Spleen (tissue), 7 donors: ENCODE measurements around the gene PRRT4.

Source experiments
- CTCF ChIP-seq, 11 experiments: fragments of 200-600 bp in 7 of 11; fragments of 450-650 bp in 4 of 11; sonication (generic) in 4 of 11; IDR thresholded peaks in 8 of 11; conservative IDR thresholded peaks in 3 of 11; 1 replicate in 7 of 11; 2 replicates in 4 of 11; pipeline versions ENCODE4 v1.4.0 to v1.8.0; 2016 to 2021; ENCODE audit warnings: antibody characterized with exemption in 11 of 11, inconsistent platforms in 4 of 11, mild to moderate bottlenecking in 1 of 11
- POLR2A ChIP-seq, 3 donors: fragments of 450-650 bp; IDR thresholded peaks; one replicate each; pipeline ENCODE4 v1.5.1; 2017; ENCODE audit warnings: antibody characterized with exemption in 3 of 3, mild to moderate bottlenecking in 1 of 3
- POLR2AphosphoS5 ChIP-seq, 3 donors: sonication (generic); formaldehyde crosslinking; IDR thresholded peaks; one replicate each; pipeline ENCODE4 v1.5.1; 2017; ENCODE audit warnings: antibody characterized with exemption in 3 of 3
- donor health status: DM: no; HTN: no; CAD: no; lungs with moderate emphysema.
- donor health status: DM: no; HTN: no; CAD: no.
- donor health status: DM: no; HTN: no; CAD: no.

- TF ChIP-seq CTCF (IDR thresholded peaks at IDR 0.05 in 8 of 11, conservative IDR thresholded peaks at IDR 0.05 in 3 of 11) (no peak), POLR2A (IDR thresholded peaks at IDR 0.05) (no peak), POLR2AphosphoS5 (IDR thresholded peaks at IDR 0.05) (no peak)
Observed at GRCh38 chr7:128302139-128302538, 59.4 kb downstream of the PRRT4 start.
